ENCODE results near the gene RC3H1.

RC3H1 gene

GRCh38 chr1:173920861-173921260 is 101.3 kb downstream of the RC3H1 start:
- no peak for DNase-seq (ENCODE audit: low spot score)
- no peak overlapping the region for H3K27ac ChIP-seq
- no peak for TF ChIP-seq CTCF (IDR thresholded peaks at IDR 0.05)
- H3K4me3 ChIP-seq = no peak overlapping the region

DNA sequence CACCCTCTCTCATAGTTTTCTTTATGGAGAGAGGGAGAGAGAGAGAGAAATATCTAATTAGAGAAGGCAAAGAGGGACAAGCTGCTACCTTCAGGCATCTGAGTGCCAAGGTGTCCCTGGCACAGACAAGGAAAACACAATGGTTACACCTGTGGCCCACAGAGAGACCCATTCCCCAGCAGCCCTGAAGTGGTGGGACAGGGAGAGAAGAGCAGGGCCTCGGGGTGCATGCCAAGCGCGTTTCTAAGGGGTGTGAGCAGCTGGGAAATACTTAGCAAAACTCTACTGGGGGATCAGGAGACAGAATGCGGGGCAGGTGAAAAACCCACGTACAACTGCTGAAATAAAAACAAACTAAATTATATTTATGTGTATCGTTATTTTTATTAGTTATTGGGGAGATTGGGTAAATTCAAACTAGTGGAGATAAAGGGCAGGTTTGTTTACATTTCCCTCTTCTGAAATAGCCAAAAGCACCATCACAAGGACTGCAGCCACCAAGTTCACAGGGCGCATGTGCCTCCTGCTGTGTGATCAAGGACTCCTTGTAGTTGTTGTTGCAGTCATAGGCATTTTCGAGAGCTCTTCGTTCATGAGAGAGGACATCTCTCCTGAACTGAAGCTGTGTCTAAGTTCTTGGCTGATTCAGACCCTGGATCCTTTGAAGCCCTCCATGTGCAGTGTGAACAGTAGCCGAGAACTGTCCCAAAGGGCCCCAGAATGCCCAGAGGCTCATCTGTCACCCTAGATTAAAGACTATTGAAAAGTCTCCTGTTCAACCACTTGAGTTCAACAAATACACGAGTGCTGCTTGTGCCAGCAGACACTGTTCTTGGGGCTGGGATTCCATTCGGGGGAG is 104.3 kb downstream of the RC3H1 start:
- no peak for TF ChIP-seq CTCF (IDR thresholded peaks at IDR 0.05)
- no peak overlapping the region for H3K4me3 ChIP-seq
- DNase-seq (ENCODE audit: low spot score) = no peak
- no peak overlapping the region for H3K27ac ChIP-seq

DNA sequence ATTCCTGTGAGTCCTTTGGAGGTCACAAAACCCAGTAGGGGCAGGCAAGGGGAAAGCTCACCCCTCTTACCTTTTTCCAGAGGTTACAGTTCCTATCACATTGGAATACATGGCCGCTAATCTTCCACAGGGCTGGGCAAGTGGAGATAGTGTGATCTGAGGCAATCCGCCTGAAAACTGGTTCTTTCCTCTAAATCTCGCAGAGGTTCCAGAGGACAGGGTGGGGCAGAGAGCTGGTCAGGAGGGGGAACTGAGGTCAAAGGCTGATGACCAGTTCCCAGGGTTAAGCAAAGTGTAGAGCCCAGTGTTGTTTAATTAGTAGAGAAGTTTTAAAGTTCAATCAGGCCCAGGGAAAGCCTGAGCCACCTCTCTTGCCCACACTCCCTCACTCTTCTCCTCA is 105.0 kb downstream of the RC3H1 start, which contains the start of gene SERPINC1:
TSS of gene SERPINC1 (minus strand) at position 179 of the 400 bp plus-strand sequence. CDS start at position 111, 68 bp downstream.
- no peak for DNase-seq (ENCODE audit: low spot score)
- Histone ChIP-seq H3K27ac (no peak within 1 kb of the TSS), H3K4me3 (no peak within 1 kb of the TSS)
- TF ChIP-seq CTCF (IDR thresholded peaks at IDR 0.05) = no peak

DNA sequence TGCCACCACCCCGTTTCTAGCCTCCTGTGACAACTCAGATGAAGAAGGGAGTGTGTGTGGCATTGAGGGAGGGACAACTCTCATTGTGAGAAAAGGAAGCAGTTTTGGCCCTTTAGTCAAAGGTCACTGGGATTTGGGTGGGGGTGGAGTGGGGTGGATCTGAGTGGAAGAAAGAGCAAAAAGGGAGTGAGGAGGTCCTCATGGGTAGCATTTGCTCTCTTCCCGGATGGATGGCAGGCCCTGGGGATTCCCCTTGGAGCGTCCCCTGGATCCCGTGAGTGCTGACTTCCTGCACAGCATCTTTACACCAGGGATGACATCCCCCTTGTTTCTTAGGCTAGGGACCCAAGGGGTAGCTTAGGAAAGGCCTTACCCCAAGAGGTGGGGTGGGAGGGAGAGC is 105.5 kb downstream of the RC3H1 start:
- H3K27ac ChIP-seq = no peak overlapping the region
- no peak for DNase-seq (ENCODE audit: low spot score)
- H3K4me3 ChIP-seq = no peak overlapping the region
- no peak for TF ChIP-seq CTCF (IDR thresholded peaks at IDR 0.05)

DNA sequence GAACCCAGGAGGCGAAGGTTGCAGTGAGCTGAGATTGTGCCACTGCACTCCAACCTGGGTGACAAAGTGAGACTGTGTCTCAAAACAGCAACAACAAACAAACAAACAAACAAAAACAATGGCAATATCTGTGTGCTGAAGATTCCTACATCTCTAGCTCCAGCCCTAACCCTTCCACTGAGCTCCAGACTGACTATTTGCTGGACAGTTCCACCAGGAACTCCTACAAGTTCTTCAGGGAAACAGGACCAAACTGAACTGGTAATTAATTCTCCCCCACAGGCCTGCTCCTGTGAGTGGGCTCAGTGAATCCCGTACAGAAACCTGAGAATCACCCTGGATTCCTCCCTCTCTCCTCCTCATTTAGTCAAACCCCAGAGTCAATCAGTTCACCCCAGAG is 106.6 kb downstream of the RC3H1 start:
- TF ChIP-seq CTCF (IDR thresholded peaks at IDR 0.05) = no peak
- Histone ChIP-seq H3K27ac (no peak overlapping the region), H3K4me3 (no peak overlapping the region)
- DNase-seq (ENCODE audit: low spot score) = no peak

- Histone ChIP-seq H3K4me3 (no peak overlapping the region), H3K27ac (no peak overlapping the region)
- no peak for TF ChIP-seq CTCF (IDR thresholded peaks at IDR 0.05)
- DNase-seq (ENCODE audit: low spot score) = no peak
Observed at GRCh38 chr1:173914366-173914871, 107.7 kb downstream of the RC3H1 start.

DNA sequence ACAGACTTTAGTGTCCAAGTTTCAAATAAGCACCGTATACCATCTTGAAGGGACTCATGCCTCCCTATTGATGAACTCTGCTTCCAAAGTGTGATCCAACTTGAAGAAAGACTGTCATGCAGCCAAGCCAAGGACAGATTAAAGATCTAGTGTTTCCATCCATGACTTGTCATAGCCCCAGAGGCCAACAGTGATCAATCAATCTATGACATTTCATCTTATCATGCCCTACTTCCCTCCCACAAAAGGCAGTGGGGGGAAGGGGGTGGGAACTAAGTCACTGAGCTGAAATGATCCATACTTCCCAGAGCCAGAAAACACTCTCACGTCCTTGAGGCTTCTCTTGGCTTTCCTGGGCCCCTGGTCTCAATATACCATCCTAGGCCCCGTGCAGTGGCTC is 109.0 kb downstream of the RC3H1 start:
- no peak for TF ChIP-seq CTCF (IDR thresholded peaks at IDR 0.05)
- H3K4me3 ChIP-seq = no peak overlapping the region
- no peak for DNase-seq (ENCODE audit: low spot score)
- no peak overlapping the region for H3K27ac ChIP-seq
